GF-D8 (cell line): ENCODE data around the gene RPS19BP1.
"Not testable (repeated sequence)": the region's sequence is repeated elsewhere in the genome, so short reads cannot be mapped to it uniquely, and the experiment has no call there.

Experiments
- DNase-seq: peaks from one replicate; lab custom pipeline; 2025; lab: John Stamatoyannopoulos, UW

RPS19BP1 gene

DNA sequence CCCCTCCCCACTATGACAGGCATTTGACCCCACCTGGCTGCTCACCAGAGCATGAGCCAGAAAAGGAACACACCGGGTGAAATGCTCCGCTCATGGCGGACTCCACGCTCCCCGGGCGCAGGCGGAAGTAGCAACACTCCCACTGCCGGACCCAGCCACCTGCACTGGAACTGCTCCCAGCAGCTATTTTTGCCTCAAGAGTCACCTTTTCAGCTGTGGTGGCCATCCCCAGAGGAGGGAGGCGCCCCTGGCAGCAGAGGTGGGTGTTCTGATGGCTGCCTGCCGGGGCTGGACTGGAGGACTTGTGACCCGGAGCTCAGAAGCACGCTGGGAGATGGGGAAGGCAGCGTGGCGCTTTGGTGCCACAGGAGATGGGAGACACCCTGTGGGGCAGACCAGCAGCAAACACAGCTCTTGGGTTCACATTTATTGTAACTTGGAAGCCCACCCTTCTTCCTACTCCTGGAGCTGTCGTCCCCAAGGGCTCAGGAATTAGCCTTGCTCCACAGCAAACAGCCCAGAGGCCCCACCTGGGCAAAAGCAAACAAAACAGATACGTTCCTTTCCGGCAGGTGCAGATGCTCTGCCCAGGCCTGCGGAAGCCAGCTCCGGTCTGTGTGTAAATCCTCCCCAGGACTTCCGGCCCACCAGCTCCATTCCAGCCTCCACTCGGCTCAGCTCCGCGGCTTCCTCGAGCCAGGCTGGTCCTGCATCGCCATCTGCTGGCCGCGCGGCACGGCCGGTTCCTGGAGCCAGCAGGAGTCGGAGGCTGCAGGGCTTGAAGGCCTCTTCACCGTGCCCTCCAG is 3.7 kb downstream of the RPS19BP1 start:
- peak; percentile 74 for DNase-seq

DNA sequence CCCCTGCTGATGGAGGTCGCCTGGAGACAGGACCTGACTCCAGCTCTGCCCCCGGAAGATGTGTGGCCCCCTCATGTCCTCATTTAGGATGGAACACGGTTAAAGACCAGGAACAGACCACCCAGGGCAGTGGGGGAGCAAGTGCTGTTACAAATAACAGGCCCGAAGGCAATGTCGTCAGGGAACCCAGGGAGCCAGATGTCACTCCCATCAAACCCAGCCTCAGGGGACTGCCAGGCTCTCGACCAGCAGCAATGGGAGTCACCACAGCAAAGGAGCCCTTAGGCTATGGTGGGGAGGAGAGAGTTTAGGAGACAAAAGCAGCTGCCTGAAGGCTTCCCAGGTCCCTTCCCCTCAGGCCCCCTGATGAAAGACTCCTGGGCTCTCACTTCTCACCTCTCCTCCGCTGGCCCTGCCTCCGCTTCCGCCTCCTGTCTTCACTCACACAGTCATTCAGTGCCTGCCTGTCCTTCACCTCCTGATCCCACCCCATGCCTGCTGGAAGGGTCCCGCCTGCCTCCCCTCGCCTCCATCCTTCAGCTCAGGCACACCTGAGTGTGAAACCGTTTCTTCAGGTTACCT is 4.4 kb downstream of the RPS19BP1 start:
- no peak for DNase-seq

DNA sequence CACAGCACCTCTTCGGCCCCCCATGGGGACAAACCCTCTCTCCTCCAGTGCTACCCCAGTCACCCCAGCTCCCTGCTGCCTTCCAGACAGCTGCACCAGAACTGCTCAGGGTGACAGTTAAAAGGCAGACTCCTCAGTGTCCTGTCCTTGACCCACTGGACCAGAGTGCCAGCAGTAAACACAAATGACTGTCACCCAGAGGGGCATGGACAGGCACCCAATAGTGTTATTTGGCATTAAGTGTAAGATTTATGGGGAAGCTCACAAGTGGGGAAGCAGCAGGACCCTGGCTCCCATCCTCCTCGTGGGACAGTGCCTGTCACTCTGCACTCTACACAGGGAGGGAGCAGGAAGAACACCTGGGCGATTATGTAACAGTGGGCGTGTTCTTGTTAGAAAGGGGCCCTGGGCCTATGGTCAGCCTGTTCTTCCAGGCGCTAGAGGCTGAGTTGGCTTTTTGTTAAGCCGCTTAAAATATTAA is 5.0 kb downstream of the RPS19BP1 start:
- no peak for DNase-seq

DNA sequence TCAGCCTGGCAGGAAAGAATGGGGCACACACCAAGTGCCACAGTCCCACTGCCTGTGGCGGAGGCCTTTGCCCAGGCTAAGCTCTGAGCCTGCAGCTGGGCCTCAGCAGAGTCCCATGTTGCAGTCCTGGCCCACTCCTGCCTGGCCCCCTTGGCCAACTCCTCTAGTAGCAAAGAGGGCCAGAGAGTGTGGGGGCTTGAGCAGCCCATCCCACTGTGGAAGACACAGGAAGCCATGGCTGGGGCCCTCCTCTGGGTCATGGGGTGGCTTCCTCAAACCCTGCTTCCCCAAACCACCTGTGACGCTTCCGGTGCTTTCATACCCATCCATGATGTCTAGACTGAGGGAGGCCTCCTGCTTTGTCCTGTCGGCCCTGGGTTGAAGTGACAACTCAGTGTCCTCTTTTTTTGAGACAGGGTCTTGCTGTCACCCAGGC is 5.8 kb downstream of the RPS19BP1 start:
- DNase-seq: no peak

DNA sequence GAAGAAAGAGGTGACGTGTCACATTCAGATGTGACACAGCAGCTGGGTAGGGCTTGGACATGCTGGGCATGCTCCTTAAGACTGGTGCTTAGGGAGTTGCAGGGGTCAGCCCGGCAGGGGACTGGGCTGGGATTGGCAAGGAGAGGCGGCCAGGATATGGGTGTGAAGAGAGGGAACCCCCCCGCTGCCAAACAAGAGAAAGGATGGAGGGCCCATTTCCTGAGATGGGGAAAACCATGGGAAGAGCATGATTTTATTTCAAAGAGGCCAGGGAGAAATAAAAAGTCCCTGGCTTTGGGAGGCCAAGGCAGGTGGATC is 6.9 kb downstream of the RPS19BP1 start:
- no peak for DNase-seq

DNA sequence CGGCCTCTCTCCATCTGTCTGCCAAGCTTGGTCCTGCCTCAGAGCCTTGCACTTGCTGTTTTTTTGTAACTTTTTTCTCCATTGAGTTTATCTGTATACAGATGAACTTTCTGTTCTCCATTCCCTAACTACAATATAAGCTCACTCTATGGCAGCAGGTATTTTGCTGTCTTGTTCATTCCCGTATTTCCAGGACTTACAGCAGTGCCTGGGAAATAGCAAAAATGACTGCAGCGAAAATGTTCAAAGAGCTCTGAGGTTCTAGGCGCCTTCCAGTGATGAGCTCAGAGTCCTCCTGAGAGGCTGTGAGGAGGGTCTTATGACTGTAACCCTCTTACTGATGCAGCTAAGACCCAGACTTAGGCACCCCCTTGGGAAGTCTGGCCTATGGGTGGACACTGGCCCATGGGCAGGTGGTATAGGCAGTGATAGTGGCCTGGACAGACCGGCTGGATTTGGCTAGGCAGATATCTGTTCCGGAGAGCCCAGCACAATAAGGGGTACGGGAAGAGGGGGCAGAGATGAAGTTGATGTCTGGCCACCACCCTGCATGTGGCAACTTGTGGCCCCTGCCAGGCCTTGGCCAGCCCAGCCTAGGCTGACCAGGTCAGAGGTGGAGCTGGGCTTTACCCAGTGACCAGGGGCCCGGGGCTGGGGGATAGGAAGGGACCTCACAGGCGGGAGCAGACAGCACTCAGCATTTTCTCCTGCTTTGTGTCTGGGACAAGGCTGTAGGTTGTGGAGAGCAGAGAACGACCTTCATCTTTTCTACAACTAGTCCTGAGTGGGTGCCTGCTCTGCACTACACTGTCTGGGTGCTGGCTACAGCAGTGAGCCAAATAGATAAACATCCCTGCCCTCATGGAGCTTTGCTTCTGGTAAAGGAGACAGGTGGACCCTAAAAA is 7.5 kb downstream of the RPS19BP1 start:
- no peak for DNase-seq

DNA sequence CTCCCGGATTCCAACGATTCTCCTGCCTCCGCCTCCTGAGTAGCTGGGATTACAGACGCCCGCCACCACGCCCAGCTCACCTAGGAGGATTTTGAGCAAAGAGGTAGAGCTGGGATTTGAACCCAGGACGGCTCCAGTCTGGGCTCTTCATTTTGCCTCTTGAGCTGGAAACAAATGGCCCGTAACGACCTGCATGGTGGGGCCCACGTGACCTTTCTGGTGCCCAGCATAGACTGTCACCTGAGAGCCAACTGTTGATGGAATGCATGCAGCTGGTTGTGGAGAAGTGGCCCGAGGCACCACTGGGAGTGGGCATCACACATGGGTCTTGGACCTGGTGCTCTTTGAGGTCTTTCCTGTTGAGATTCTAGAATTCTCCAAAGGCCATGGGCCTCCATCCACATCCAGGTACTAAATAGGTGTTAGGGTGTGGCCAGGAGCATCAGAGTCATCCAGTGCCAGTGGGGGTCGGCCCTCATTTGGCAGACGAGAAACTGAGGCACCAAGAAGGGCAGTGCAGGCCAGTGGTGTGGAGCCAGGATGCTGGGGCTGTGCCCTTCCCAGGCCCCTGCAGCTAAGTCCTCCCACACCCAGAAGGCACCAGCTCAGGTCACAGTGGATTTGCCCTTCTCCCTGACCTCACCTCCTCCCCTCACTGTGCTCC is 8.3 kb downstream of the RPS19BP1 start:
- no peak for DNase-seq

DNA sequence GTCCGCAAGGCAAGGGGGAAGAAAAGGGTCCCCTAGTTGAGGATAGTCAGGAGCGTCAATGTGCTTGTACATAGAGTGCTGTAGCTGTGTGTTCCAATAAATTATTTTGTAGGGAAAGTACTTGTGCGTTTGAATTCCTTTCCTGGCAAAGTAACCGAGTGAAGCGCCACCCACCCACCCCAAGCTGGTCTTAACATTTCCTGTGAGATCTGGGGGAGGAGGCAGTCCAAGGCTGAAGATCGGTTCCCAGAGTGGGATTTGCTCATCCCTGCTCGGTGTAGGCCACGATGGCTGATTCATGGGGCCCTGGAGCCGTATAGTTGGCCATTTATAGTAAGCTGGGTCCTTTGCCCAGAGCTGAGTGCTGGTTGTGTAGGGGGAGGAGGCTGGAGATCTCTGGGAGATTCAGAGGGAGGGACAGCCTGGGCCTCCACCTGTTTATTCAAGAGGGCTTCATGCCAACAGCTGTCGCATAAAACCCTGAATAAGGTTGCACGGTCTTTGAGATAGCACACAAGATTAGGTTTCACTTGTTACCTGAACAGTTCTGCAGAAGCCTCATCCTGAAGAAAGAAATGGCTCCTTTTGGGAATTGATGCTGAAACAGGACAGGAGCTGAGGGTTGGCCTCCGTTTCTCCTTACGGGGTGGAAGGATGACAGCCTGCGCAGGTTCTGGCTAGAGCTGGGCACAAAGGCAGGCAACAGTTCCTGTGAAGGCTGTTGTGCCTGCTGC is 9.8 kb downstream of the RPS19BP1 start:
- DNase-seq: no peak

DNA sequence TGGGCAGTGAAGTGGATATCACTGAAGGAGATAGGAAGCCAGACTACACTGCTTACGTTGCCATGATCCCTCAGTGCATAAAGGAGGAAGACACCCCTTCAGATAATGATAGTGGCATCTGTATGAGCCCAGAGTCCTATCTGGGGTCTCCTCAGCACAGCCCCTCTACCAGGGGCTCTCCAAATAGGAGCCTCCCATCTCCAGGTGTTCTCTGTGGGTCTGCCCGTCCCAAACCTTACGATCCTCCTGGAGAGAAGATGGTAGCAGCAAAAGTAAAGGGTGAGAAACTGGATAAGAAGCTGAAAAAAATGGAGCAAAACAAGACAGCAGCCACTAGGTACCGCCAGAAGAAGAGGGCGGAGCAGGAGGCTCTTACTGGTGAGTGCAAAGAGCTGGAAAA is 10.5 kb downstream of the RPS19BP1 start:
- not testable (repeated sequence) for DNase-seq

DNA sequence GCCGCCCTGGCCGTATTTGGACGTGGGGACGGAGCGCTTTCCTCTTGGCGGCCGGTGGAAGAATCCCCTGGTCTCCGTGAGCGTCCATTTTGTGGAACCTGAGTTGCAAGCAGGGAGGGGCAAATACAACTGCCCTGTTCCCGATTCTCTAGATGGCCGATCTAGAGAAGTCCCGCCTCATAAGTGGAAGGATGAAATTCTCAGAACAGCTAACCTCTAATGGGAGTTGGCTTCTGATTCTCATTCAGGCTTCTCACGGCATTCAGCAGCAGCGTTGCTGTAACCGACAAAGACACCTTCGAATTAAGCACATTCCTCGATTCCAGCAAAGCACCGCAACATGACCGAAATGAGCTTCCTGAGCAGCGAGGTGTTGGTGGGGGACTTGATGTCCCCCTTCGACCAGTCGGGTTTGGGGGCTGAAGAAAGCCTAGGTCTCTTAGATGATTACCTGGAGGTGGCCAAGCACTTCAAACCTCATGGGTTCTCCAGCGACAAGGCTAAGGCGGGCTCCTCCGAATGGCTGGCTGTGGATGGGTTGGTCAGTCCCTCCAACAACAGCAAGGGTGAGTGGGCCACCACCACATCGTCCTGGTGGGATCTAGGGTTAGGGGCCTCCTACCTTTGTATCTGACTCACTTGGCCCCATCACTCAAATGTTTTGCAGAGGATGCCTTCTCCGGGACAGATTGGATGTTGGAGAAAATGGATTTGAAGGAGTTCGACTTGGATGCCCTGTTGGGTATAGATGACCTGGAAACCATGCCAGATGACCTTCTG is 11.3 kb downstream of the RPS19BP1 start:
- not testable (repeated sequence) for DNase-seq

DNA sequence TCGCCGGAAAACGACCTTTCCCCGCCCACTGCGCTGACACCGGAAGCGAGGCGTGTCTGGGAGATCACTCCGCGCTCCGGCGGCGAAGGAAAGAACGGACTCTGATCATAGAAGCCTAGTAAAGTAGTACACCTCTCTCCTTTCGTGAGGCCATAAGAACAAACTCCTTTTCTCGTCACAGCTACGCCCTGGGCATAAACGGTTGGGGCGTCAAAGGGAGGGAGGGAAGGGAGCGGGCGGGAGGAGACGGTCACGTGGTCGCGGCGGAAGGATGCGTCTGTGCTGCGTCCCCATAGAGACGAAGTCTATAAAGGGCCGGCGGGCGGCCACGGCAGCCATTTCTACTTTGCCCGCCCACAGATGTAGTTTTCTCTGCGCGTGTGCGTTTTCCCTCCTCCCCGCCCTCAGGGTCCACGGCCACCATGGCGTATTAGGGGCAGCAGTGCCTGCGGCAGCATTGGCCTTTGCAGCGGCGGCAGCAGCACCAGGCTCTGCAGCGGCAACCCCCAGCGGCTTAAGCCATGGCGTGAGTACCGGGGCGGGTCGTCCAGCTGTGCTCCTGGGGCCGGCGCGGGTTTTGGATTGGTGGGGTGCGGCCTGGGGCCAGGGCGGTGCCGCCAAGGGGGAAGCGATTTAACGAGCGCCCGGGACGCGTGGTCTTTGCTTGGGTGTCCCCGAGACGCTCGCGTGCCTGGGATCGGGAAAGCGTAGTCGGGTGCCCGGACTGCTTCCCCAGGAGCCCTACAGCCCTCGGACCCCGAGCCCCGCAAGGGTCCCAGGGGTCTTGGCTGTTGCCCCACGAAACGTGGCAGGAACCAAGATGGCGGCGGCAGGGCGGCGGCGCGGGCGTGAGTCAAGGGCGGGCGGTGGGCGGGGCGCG is 12.1 kb downstream of the RPS19BP1 start, which contains the start of gene ATF4:
TSS of gene ATF4 (plus strand) at position 337 of the 880 bp plus-strand sequence. CDS start 884 bp downstream, outside the sequence.
- DNase-seq: no peak

DNA sequence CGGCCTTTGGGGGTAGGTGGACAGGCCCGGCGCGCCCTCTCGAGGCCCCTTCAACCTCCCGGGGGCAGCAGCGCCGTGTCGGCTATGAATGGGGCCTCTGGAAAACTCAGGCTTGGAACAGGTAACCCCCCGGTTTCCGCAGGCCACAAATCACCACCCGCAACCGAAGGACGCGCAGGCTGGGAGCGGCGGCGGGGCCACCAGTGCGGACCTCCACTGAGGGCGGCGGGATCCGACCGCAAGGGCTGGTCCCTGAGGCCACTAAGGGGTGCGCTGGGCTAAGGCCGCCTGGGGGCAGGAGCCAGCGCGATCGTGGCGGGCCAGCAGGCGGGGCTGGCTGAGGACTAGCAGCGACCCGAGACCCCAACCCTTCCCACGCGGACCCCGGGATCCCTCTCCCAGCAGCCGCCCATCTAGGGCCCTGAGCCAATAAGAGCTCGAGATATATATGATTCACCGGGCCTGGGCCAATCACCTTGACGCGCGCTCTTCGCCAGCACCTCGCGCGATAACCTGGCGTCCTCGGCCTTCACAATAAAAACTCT is 12.8 kb downstream of the RPS19BP1 start:
- peak; percentile 96 for DNase-seq

DNA sequence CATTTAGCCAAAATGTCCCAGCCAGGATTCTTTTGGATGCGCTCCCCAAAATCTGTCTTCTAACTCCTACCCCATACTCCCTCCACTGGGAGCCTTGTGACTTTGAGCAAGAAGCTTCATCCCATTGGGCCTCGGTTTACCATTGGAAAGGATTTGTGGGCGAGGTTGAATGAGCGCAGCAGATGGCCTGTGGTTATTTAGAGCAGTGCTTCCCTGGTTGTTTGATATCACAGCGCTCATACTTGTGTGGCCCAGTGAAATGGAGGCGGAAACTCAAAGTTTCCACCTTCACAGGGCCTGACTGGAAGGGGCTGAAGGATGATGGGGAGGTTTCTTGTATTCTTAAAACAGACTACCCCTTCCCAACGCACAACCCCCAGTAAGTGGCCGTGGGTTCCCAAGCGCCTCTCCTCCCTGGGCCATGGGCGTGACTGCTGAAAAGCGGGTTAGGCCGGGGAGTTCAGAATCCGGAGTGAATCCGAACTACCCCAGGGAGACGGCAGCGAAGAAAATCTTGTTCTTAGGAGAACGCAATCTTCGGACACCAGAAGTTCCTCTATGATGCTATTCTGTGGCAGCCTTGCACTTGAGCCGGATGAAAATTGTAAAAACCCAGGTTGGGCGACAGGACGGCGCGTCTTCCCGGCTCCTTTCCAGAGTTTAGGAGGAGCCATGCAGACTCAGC is 13.4 kb downstream of the RPS19BP1 start:
- no peak for DNase-seq

DNA sequence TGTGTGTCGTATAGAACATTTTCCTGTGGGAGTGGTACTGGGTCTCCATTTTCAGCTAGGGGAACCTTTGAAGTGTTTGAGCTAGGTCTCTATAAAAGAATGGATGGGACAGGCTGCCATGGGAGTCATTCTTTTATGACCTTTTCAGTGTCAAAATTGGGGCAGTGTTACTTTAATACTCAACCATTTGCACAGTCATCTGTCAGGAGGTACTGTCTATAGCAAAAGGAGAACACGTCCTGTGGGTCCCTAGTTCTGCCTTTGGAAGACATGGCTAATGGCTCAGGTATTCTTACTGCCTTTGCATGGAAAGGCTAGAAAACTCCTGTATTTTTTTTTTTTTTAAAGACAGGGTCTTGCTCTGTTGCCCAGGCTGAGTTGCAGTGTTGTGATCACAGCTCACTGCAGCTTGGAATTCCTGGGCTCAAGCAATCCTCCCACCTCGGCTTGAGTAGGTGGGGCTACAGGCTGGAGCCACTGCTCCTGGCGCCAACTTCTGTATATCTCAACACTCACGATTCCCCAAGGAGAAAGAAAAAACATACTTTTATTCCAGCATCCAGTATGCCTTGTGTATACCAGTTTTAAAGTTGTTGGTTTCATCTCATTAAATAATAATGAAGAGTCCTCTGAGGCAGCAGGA is 14.3 kb downstream of the RPS19BP1 start:
- no peak for DNase-seq

DNA sequence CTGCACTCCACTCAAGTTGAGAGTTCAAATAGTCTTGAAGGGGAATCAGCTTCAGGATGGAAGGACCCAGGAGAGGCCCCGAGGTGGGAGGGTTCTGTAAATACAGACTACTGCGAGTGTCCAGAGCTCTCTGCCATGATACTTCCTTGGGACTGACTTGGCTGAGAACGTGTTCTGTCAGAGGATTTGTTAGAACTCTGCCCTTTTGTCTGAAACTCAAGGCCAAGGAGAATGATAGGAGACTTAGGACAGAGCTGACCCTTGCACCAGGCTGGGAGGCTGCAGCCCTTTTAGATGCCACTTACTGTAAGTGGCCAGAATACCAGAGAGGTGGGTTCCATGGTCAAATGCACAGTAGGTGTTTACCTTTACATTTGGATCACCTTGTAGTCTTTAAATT is 15.1 kb downstream of the RPS19BP1 start:
- DNase-seq: no peak

DNA sequence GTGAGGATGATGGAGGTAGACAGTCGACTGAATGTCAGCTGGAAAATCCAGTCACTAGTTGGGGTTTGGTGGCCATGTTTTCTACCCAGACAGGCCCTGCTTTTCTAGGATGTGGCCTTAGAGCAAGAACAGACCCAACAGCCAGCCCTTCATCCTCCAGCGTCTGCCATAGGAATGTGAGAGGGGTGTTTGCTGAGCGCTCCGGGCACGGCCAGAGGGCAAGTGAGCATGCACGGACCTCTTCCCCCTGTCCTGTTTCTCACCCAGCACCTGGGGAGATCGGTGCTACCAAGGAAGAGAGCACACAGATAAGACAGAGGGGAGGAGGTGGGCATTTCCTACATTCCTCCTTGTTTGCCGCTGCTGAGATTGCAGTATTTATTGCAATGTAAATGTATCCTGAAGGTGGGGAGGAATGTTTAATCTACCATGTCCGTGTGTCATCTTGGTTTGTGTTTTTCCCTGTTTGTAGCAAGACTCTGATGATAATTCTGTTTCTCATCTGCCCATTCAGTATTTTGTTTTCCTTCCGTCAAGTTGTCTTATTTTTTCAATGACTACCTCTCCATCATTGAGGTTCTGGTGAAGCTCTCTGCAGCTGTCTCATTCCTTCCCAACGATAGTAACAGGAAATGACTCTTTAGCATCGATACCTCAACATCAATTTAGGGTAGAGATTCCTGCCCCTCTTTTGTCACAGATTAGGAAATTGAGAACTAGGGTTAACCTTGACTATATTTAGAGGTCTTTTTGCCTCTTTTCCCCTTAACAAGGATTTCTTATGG is 17.1 kb downstream of the RPS19BP1 start:
- no peak for DNase-seq

DNA sequence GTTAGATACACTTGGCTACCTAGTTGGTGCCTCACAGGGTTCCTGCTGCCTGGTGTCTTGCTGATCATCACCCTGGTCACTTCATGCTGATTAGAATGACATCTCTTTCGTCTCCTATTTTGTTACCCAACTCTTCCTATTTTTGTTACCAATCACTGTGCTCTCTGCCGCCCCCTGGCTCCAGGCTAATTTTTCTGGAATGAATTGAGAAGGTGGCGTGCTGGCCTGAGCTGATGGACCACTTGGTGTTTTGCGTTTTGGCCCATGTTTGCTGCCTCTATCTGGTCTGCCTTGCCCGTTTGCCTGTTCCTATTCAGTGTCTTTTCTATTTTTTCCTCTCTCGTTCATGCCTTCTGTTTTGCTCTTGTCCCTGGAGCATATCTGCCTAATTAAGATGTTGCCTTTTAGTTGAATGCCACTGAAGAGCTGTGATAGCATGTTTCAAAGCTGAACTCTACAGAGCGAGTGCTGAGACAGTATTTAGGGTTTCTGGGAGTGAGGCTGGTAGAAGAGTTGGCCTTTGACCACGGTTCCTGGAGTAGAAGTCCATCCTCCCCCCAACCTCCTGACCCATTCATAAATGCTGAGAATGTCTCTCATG is 18.1 kb downstream of the RPS19BP1 start:
- DNase-seq: no peak
